ENCODE data around the gene ISCA2. TPM values are rescaled to one million over a fixed set of nuclear protein-coding genes. Genes with fewer than 3 reads are reported as not detected.

Gene ISCA2
- total and polyA plus RNA-seq, 9 of the 15 experiments (the other 6 are each of a cell fraction or from before 2014, with no cell fraction given), result 5.0 to 36.7 (median 18.1) TPM

- no peak overlapping the region for H3K4me3 ChIP-seq
- no peak overlapping the region for H3K9ac ChIP-seq (ENCODE audit: insufficient read depth in 1 of 2, low read depth in 2 of 2, low read length in 2 of 2)
- intact Hi-C loops (cut with micrococcal nuclease) (no loop called here), in situ Hi-C loops (cut with MboI) (no loop called here)
- ChIA-PET POLR2A (interaction anchor here (0.5 kb wide), 1 partner anchor 998 kb away, joined by 3 read pairs; no protein-coding TSS in a partner anchor), CTCF (ENCODE audit: low intra/inter-chr PET ratio) (no interaction called here)
- no peaks in the 10 kb centered on the region for H3K79me2 ChIP-seq (ENCODE audit: control insufficient read depth, insufficient read depth, low read length)
- H3K27ac ChIP-seq (ENCODE audit: extremely low read depth, low read depth, low read length), result no peak overlapping the region
- WGBS (ENCODE audit: insufficient coverage, low coverage, missing lambda C conversion rate), result 0% methylated on average over 10 of the region's 10 CpGs
- H3K4me2 ChIP-seq (ENCODE audit: insufficient read depth, low read length), result no peak overlapping the region
- DNase-seq (ENCODE audit: extremely low read depth in 1 of 4, low spot score in 3 of 4) (no peak), ATAC-seq (no peak), FAIRE-seq (no peak)
- H3K27me3 ChIP-seq (ENCODE audit: control insufficient read depth in 2 of 2, insufficient read depth in 2 of 2, low read length in 2 of 2), result peaks cover 7 to 25% of the 10 kb centered on the region in 2 experiments
- H3K9me1 ChIP-seq (ENCODE audit: control insufficient read depth, insufficient read depth, low read length), result no peaks in the 10 kb centered on the region
- H3K36me3 ChIP-seq (ENCODE audit: control insufficient read depth, insufficient read depth, low read length), result no peaks in the 10 kb centered on the region
- no peaks in the 10 kb centered on the region for H4K20me1 ChIP-seq (replicated peaks; ENCODE audit: control insufficient read depth, insufficient read depth, low read length)
- no peaks in the 10 kb centered on the region for H3K9me3 ChIP-seq (replicated peaks; ENCODE audit: control insufficient read depth, insufficient read depth, low read depth, low read length)
- TF ChIP-seq CBX3 (IDR thresholded peaks at IDR 0.05; ENCODE audit: borderline replicate concordance in 1 of 2, low read length in 2 of 2), result no peak
- no peak for TF ChIP-seq KDM1A (IDR thresholded peaks at IDR 0.05)
- TF ChIP-seq MAFK (IDR thresholded peaks at IDR 0.05; ENCODE audit: low read length), result no peak
- TF ChIP-seq, protein P1, sequence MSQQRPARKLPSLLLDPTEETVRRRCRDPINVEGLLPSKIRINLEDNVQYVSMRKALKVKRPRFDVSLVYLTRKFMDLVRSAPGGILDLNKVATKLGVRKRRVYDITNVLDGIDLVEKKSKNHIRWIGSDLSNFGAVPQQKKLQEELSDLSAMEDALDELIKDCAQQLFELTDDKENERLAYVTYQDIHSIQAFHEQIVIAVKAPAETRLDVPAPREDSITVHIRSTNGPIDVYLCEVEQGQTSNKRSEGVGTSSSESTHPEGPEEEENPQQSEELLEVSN (IDR thresholded peaks at IDR 0.05; ENCODE audit: borderline replicate concordance in 1 of 2, extremely low read depth in 1 of 2, insufficient read depth in 1 of 2, insufficient read length in 1 of 2, low read depth in 1 of 2, low read length in 1 of 2, poor library complexity in 1 of 2, severe bottlenecking in 1 of 2), result no peak
- no peak for TF ChIP-seq MAFG (tag; conservative IDR thresholded peaks at IDR 0.05)
- TF ChIP-seq ZNF143 (CRISPR knock-in tag; IDR thresholded peaks at IDR 0.05), result no peak
- no peak for TF ChIP-seq SREBF1 (IDR thresholded peaks at IDR 0.05; ENCODE audit: borderline replicate concordance, low read depth, low read length)
- no peaks in the 10 kb centered on the region for H3K4me1 ChIP-seq (replicated peaks in 1 of 2; ENCODE audit: control insufficient read depth in 2 of 2, insufficient read depth in 2 of 2, low read length in 2 of 2)
- no TSS peak for BruUV-seq (replicated peaks)
- H2AFZ ChIP-seq (ENCODE audit: low read depth, low read length), result no peak overlapping the region
These were observed 48.6 kb downstream of the ISCA2 start for GRCh38 chr14:74542056-74542685.

Data from K562 (cell line).